OCI-M2 (cell line): ENCODE results near the gene TLX1.

Experiments
- DNase-seq: peaks from one replicate; lab custom pipeline; 2025; ENCODE audit not compliant: unreplicated experiment; lab: John Stamatoyannopoulos, UW

Gene TLX1

DNA sequence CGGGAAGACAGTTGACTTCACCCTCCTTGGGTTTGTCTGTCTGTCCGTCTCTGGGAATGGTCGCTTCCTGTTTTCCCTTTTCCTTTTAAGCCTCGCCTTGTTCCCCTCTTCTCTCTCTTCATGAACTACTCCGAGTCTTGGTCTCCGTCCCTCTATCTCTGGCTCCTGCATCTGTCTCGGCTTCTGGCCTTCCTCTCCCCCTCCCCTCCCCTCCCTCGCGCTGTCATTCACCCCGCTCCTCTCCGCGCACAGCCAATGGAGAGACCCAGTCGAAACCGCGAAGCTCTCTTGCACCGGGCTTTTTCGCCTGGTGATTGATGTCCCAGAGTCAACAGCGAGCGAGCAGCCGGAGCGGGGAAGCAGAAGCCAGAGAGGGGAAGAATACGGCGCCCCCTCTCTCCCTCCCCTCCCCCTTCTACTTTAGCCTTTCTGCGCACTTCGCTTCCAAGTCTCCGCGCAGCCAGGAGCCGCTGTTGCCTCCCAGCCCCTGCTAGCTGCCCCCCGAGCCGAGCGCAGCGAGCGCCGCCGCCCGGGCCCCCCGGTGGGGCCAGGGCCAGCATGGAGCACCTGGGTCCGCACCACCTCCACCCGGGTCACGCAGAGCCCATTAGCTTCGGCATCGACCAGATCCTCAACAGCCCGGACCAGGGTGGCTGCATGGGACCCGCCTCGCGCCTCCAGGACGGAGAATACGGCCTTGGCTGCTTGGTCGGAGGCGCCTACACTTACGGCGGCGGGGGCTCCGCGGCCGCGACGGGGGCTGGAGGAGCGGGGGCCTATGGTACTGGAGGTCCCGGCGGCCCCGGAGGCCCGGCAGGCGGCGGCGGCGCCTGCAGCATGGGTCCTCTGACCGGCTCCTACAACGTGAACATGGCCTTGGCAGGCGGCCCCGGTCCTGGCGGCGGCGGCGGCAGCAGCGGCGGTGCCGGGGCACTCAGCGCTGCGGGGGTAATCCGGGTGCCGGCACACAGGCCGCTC lies at the start of gene TLX1:
Gene TLX1, plus strand, starts transcription at position 317 of the 978 bp plus-strand sequence. Its CDS starts 242 bp downstream, at position 559.
- DNase-seq, result no peak

DNA sequence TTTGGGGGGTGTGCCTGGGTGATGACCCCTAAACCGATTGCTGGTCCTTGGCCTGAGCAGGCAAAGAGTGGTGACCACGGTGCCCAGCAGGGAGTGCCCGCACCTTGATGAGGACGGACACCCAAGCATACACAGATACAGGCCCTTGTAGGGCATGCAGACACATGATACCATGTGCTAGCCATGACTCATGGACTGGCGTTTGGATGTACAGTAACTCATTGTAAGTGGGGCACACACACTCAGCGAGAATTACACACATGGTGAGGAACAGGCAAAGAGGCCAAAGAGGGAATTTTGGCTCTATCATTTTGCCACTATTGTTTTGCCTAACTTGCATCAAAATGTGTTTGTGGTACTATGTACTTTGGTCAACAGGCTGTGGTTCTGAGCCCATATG lies 45.3 kb upstream of the TLX1 start:
- no peak for DNase-seq

DNA sequence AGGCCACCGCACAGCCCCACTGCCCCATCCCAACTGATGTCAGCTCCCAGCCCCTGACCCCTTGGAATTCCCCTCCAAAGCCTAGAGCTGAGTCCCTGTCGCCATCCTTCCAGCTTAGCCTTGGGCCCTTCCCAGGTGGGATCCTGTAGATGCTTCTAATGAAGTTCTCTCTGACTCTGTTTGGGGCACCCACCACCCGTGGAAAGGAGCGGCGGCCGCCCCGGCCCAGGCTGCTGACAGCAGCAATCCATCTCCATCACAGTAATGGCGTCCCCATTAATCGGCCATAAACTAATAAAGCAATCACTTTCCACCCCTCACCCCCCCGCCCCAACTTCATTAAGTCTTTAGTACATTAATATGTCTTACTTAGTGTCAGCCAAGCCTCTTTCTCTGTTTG lies 43.7 kb upstream of the TLX1 start:
- no peak for DNase-seq

DNA sequence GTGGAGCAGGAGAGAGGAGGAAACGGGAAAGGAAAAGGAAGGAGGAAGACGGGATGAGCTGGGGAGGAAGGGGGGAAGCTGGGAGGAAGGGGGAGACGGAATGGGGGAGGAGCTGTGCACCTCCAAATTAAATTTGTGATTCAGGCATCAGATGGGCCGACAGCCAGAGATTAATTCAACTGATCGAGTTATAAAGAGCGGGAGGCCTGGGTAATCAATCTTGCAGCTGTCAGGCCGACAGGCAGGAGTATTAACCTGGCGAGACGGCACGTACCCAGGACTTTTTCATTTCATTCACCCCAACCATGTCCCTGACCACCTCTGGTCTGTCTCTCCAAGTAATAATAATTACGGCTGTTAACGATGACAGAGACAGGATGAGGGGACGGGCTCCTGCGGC lies 43.1 kb upstream of the TLX1 start:
- no peak for DNase-seq

DNA sequence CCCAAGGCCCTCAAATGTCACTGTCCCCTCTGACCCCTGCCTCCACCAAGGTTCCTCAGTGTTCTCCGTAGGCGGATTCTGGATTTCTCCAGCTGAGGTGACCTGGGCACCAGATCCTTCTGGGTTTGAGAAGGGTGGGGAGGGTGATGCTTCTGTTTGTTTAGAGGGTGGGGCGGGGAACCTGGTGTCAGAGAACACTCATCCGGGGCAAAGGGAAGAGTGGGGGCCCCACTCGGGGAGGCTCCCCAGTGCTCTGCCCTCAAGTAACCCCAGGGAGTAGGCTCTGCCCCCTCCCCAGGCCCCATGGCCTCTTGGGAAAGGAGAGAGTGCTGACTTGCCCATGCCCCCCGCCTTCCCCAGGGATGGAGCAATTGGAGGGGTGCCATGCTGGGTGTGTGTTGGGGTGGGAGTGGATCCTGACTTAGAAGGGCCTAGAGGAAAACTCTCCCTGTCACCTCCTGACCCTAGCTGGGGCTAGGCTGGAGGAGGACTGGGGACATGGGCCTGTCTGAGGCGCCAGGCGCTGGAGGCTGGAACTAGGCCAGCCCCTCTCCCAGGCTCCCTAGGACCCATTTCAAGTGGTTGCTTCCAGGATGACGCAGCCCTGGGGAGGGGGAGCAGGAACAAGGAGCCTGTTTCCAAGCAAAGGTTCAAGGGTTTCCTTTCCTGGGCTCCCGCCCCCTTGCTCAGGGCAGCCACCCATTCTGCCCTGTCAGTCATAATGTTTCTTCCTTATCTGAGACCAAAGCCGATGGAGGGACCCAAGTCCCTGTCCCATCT lies 41.4 kb upstream of the TLX1 start:
- no peak for DNase-seq

DNA sequence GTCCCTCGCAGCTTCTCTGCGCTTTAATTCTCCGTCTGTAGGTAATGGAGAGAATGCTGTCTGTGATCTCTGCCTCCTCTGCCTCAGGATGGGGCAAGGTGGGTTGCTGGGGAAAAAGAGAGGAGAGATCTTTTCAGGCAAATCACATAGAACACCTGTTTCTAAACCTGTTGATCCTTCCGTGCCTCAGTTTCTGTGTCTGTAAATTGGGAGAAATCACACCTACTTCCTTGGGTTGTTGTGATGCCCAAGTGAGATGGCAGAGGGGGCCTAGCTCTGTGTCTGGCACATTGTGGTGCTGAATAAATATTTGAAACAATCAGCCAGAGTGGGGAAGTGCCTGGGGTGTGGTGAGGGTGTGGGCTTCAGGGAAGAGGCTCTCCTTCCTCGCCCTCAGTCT lies 40.5 kb upstream of the TLX1 start:
- DNase-seq, result no peak

DNA sequence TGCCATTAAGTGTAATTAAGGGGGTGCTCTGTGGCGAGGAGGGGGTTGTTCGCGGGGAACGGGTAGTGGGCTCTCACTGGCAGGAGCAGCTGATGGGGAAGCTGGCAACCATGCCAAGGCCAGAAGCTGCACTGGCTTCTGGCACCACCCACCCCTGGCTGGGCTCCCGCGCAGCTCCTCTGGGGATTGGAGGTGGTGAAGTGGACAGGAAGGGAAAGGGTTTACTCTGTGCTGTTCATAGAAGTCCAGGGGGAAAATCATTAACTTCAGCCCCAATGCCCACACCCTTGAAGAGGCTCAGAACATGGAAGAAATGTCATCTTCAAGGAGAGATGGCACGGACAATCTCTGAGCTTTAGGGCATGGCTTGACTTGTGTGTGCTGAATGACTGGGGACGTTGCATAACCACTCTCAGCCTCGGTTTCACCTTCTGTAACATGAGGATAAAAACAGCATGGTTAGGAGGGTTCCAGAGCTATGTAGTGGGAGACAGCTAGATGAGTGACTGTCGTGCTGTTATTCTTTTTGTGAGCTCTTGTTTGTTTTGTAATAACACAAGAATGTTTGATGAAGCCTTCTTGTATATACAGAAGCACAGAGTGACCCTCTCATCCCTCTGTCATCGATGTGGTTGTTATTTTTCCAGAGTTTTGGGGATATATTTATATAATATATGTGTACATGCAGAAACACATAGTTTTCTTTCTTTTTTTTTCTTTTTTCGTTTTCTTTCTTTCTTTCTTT lies 39.4 kb upstream of the TLX1 start:
- no peak for DNase-seq

DNA sequence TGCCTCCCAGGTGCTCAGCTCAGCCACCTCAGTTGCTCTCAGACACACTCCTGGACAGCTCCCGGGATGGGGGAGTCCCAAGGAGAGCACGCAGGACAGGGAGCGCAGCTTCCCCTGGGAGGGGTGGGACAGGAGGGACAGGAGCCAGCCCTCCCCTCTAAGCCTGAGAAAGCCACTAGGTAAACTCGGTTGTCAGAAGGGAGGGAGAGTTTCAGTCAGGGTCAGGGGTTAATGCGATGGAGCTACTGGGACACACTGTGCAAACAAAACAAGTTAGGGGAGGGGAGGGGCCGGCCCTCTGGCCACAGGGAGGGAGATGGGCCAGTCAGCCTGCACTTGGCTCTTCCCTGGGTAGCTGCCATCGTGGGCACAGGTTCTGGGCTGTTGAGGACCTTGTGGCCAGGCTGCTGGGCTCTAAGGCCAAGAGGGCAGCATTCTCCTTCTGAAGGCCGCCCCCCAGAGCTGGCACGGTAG lies 38.2 kb upstream of the TLX1 start:
- no peak for DNase-seq

DNA sequence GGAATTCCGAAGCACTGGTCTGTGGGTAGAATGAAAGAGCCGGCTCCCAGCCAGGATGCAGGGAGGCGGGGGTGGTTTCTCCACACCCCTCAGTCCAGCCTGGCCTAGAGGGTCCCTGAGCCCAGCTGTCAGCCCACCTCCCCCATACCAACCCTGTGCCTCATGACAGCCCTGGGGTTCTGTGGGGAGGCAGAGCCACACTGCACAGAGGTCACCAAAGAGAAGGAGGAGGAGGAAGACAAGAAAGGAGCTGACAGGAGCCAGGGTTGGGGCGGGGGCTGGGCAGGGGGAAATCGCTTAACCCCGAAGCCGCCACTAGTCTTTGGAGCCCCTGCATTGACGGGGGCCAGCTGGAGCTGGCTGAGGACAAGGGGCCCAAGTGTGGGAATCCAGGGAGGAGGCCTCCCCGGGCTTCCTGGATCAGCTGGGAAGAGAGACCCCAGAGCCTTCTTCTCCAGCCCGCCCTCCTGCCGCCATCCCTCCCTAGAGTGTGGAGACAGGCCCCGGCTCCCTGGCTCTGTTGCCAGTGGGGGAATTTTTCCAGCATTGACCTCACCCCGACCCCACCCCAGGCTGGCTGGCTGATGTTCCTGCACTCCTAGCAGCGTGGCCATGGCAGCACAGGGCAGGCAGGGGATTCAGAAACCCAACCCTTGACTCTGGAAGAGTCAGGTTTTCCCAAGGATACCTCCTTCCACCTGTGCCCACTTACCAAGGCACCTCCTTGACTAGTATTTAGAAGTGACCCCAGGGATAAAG lies 36.8 kb upstream of the TLX1 start:
- no peak for DNase-seq

DNA sequence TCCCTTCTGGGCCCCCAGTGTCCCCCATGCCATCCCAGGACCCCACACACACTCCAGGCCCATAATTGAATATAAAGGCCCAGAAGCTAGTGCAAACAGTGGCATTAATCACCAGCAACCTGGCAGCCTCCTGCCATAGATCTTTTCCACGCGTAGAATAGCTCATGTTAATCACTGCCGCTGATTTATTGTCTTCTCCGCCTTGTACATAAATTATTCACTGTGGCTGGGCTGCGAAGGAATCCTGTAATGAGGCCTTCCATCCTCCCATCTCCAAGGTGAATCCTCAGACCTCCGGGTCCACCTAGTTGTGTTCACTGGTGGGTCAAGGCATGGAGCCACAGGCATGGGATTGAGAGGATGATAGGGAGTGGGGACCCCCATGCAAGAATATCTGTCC lies 36.1 kb upstream of the TLX1 start:
- DNase-seq, result no peak

DNA sequence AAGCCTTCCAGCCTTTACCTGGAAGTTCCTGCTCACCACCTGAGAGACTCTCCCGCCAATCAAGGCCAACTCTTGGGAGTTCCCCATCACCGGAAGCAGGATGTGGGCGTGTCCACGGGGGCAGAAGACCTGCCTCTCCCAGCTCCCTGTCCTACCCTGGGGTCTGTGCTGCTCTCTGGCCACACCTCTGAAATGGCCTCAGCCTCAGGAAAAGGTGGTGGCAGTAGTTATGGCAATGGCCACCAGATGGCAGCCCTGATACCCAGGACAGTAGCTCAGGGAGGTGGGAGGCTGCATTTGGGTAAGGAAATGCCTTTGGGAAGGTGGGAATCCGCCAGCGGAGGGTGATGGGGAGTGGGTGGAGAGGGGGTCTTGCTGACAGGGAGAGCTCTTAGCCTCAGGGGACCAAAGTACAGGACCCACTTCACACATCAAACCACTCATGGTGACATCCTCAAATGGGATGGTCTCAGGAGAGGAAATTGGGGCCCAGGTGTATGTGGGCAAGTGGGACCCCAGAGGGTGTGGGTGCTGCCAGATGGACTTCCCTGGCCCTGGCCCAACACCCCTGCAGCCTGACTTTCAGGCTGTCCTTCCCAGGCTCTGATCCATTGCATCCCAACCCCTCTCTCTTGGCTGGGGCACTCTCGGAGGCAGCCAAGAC lies 35.4 kb upstream of the TLX1 start:
- DNase-seq, result peak; percentile 34

DNA sequence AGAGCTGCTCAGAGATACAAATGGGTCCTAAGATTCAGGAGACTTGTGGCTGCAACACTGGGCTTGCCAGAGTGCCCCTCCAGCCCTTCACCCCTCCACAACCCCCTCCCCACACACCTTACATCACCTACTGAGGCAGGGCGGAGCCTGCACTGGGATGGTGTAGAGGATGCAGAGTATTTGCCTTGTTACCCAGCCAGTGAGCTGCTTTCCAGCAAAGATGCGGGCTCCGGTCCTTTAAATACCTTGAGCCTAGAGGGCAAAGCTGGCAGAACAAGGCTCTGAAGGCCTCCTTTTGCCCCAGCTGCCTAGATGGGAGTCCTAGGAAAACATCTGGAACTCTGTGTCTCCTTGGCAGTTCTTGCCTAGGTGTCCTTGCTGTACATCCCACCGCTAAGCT lies 34.7 kb upstream of the TLX1 start:
- no peak for DNase-seq

DNA sequence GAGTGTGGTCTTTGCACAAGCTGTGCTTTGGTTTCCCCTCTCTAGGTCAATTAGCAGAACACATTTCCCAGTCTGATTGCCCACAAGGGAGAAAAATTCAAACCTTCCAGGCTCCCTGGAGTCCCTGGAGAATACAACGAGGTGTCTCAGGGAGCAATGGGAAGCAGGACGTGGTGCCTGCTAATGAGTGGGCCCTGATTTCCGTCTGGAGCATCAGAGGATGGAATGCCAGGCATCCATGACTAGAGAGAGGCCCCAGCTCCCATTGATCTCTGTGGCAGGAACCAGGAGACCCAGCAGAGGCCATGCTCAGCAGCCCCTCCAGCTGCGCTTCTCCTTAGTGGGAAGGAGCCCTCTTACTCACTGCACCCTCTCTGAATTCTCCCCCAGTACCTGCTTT lies 33.2 kb upstream of the TLX1 start:
- no peak for DNase-seq

DNA sequence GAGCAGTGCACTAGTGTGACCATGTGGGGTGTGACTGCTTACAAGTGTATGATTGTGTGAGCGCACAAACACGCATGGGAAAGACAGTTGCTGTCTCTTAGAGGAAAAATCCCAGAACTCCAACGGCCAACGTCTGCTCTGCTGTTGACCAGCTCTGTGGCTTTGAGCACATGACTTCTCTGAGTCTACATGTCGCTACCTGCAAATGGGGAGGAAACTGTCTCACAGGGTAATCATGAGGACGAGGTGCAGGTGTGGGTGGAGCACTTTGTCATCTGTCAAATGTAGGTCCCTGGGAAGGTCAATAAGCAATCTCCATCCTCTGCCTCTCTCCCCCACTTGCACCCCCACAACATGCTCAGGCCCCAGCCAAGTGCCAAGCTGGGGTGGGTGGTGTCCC lies 31.2 kb upstream of the TLX1 start:
- DNase-seq, result no peak

DNA sequence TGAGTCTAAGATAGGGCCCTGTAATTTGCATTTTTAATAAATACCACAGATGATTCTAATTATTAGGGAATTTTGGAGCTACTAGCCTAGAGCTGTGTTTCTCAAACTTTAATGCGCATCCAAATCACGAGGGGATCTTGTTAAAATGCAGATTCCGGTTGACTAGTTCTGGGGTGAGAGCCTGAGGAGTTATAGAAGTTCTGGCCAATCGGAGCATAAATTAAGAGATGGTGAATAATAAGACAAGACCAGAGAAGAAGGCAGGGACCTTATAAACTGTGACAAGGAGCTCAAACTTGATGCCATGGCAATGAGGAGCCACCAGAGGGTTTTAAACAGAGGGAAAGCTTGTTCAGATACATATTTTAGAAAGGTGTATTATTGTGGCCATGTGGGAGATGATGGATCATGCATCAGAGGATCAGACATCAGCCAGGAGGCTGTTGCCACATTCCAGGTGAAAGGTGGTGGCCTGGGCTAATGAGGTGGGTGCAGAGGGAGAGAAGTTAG lies 29.7 kb upstream of the TLX1 start:
- no peak for DNase-seq

DNA sequence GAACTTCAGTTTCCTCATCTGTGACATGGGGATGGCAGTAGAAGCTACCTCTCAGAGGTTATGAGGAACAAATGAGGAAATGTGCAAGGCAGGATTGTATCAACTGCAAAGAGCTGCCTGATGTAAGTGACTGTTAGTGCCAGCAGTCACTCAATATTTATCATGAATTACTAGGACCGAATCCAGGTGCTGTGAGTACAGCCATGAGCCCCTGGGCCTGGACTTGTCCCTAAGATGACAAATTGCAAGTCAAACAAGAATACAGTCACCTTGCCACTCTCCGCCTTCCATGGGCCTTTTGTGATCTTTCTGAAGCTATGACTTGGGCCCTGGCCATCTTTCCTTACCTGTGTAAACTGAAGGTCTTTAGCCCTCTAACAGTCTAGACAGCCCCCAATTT lies 27.7 kb upstream of the TLX1 start:
- DNase-seq, result no peak

DNA sequence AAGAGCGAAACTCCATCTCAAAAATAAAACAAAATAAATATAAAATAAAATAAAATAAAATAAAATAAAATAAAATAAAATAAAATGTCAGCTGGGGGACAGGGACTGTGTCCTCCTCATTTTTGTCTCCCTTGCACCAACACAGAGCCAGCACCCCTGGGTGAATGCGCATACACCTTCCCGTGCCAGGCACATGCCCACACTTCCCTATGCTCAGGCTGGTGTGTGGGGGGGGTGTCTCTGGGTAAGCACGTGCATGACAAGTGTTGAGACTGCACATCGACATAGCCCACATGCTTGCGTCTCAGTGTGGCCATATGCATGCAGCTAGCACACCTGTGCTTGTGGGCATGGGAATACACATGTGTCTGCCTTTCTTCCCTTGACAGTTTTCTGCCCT lies 24.7 kb upstream of the TLX1 start:
- no peak for DNase-seq

DNA sequence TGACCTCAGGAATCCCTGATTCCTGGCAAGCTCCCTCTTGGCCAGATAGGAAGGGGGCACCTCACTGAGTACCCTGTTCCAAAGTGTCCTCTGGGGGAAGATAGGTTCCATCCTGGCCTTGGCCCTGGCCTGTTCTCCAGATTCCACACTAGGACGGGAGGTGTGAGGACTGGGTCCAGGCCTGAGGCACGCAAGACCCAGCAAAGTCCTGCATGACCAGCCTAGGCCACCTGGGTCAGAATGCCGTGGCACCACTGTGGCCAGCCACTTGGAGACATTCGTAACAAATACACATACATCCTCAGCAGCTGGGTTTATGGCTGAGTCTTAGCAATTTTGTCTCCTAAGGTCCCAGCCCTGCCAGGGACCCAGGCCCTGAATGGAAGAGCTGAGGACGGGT lies 23.3 kb upstream of the TLX1 start:
- no peak for DNase-seq

DNA sequence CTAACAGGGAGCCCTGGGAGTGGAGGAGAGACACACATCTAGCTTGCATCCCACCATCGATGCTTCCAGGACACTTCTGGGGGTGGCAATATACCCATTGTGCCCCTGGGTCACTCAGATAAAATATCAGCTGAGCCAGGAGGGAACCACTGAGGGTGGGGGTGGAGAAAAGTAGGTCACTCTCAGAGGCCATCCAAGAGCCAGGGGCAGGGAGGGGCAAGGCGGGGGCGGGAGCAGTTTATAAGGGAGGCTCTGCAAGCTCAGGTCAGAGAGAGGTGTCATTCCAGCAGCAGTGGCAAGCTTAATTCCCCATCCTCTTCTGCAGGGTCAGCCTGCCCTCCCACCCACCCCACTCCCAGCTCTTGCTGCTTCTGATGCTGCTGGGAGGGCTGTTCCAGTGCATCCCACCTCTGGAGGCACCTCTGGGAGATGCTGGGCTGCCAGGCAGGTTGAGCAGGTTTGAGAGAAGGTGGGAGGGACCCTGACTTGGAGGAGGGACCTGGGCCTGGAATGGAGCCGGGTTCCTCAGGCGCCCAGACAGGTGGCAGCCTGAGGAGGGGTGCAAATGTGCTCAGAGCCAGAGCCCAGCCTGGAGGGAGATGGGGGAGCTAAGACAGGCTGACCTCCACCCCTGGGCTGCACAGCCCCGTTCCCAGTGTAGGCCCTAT lies 20.1 kb upstream of the TLX1 start:
- DNase-seq, result no peak
